Loucy (cell line): ENCODE measurements around the gene CUL9.

Experiments used
- H2AFZ ChIP-seq: fragments of 200-600 bp; sonication (generic); 2 replicates; pipeline ENCODE4 v1.6.0; 2016; ENCODE audit warnings: antibody characterized with exemption, mild to moderate bottlenecking, low read length, moderate library complexity
- H3F3A ChIP-seq: fragments of 200-600 bp; 2 replicates; pipeline ENCODE4 v1.6.0; 2016; ENCODE audit warnings: antibody characterized with exemption, low read depth, mild to moderate bottlenecking
- H3K27me3 ChIP-seq: fragments of 200-600 bp; sonication (generic); 2 replicates; pipeline ENCODE4 v1.6.1; 2014; ENCODE audit warnings: low read length, mild to moderate bottlenecking; ENCODE audit not compliant: insufficient read depth, poor library complexity, severe bottlenecking
- H3K36me3 ChIP-seq: fragments of 200-600 bp; sonication (generic); 2 replicates; pipeline ENCODE4 v1.6.1; 2016; ENCODE audit warnings: low read length; ENCODE audit not compliant: insufficient read depth
- H3K4me1 ChIP-seq: fragments of 200-600 bp; sonication (generic); 2 replicates; pipeline ENCODE4 v1.5.1; 2014; ENCODE audit warnings: low read length, mild to moderate bottlenecking; ENCODE audit not compliant: insufficient read depth, poor library complexity, severe bottlenecking
- H3K4me2 ChIP-seq: fragments of 200-600 bp; sonication (generic); 2 replicates; pipeline ENCODE4 v1.6.0; 2014; ENCODE audit warnings: antibody characterized with exemption, low read length, low read depth, mild to moderate bottlenecking; ENCODE audit not compliant: poor library complexity, severe bottlenecking
- H3K4me3 ChIP-seq: fragments of 200-600 bp; sonication (generic); 2 replicates; pipeline ENCODE4 v1.5.1; 2014; ENCODE audit warnings: low read length, mild to moderate bottlenecking, mixed read lengths; ENCODE audit not compliant: poor library complexity, severe bottlenecking
- H3K79me2 ChIP-seq: fragments of 200-600 bp; sonication (generic); 2 replicates; pipeline ENCODE4 v1.6.1; 2014; ENCODE audit warnings: low read length; ENCODE audit not compliant: insufficient read depth
- H3K9ac ChIP-seq: fragments of 200-600 bp; sonication (generic); 2 replicates; pipeline ENCODE4 v1.6.0; 2014; ENCODE audit warnings: mild to moderate bottlenecking, low read depth, low read length, moderate library complexity; ENCODE audit not compliant: poor library complexity, severe bottlenecking
- H3K9me2 ChIP-seq: fragments of 200-600 bp; sonication (generic); replicated peaks from 2 replicates; pipeline ENCODE4 v1.6.1; 2016; ENCODE audit warnings: low read depth, low read length, mixed read lengths
- H3K9me3 ChIP-seq: fragments of 200-600 bp; sonication (generic); 2 replicates; pipeline ENCODE4 v1.6.1; 2014; ENCODE audit warnings: mild to moderate bottlenecking, antibody characterized with exemption, low read length, low read depth; ENCODE audit not compliant: insufficient read depth
- H4K20me1 ChIP-seq: fragments of 200-600 bp; sonication (generic); 2 replicates; pipeline ENCODE4 v1.6.0; 2014; ENCODE audit warnings: antibody characterized with exemption, low read length, mild to moderate bottlenecking; ENCODE audit not compliant: insufficient read depth, poor library complexity, severe bottlenecking
- EZH2phosphoT487 ChIP-seq: fragments of 200-600 bp; IDR thresholded peaks from 2 replicates; pipeline ENCODE4 v1.6.1; 2018; ENCODE audit warnings: antibody characterized with exemption, mild to moderate bottlenecking, moderate library complexity, borderline replicate concordance
- TF ChIP-seq, protein P1 (sequence below): fragments of 200-600 bp; sonication (generic); conservative IDR thresholded peaks from 2 replicates; pipeline ENCODE4 v1.5.1; 2014; ENCODE audit warnings: mild to moderate bottlenecking, antibody characterized with exemption, low read length

The CUL9 gene

DNA sequence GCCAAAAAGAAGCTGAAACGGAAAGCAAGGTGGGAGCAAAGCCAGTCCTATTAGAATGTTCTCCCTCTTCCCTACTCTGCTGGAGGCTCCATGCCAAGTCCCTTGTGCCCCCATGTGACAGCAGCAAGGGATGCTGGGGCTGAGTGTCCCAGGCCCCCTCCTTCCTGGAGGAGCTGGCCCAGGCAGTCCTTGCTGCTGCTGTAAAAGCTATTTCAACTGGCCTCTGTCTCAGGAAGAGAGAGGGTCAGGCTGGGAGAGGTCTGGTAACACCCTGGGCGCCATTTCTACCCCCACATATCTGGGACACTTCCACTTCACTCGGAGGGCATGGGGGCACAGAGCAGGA is 86.3 kb downstream of the CUL9 start:
- Histone ChIP-seq H3K4me1 (no peaks in the 10 kb centered on the region), H4K20me1 (no peaks in the 10 kb centered on the region), H3K4me3 (no peak overlapping the region), H3F3A (no peaks in the 10 kb centered on the region), H3K9ac (no peak overlapping the region), H3K9me2 (no peaks in the 10 kb centered on the region), H3K36me3 (no peaks in the 10 kb centered on the region), H3K27me3 (no peaks in the 10 kb centered on the region), H3K4me2 (no peak overlapping the region), H3K79me2 (no peaks in the 10 kb centered on the region), H3K9me3 (no peaks in the 10 kb centered on the region), H2AFZ (peak overlapping the region; percentile 12; the same call in 1 of the 2 replicates)
- TF ChIP-seq, protein P1, sequence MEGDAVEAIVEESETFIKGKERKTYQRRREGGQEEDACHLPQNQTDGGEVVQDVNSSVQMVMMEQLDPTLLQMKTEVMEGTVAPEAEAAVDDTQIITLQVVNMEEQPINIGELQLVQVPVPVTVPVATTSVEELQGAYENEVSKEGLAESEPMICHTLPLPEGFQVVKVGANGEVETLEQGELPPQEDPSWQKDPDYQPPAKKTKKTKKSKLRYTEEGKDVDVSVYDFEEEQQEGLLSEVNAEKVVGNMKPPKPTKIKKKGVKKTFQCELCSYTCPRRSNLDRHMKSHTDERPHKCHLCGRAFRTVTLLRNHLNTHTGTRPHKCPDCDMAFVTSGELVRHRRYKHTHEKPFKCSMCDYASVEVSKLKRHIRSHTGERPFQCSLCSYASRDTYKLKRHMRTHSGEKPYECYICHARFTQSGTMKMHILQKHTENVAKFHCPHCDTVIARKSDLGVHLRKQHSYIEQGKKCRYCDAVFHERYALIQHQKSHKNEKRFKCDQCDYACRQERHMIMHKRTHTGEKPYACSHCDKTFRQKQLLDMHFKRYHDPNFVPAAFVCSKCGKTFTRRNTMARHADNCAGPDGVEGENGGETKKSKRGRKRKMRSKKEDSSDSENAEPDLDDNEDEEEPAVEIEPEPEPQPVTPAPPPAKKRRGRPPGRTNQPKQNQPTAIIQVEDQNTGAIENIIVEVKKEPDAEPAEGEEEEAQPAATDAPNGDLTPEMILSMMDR, result no peak
- TF ChIP-seq EZH2phosphoT487, result no peak

DNA sequence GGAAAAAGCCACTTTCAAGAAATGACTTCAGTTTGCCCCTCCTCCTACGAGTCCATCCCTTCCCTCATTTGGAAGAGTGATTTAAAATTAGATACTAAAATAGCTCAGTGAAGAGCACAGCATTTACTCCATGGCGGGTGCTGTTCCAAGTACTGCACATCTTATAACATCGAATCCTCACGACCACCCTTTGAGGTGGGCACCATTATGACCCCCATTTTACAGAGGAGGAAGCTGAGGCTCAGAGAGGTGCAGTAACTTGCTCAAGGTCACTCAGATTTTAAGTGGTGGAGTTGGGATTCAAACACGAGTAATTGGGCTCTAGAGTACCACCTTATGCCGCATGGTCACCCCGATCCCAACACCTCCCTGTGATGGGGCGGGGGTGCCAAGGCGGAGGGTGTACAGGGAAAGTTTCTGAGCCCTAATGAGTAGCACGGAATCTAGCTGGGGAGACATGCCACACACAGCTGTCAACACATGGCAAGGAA is 86.8 kb downstream of the CUL9 start:
- Histone ChIP-seq H3K27me3 (no peaks in the 10 kb centered on the region), H3K36me3 (no peaks in the 10 kb centered on the region), H3K4me2 (no peak overlapping the region), H3K4me1 (no peaks in the 10 kb centered on the region), H3K79me2 (no peaks in the 10 kb centered on the region), H2AFZ (0 out of 2 replicates have a peak overlapping the region, but pooled peaks have one; percentile 12), H3K9me2 (no peaks in the 10 kb centered on the region), H3K4me3 (no peak overlapping the region), H3K9me3 (no peaks in the 10 kb centered on the region), H4K20me1 (no peaks in the 10 kb centered on the region), H3F3A (no peaks in the 10 kb centered on the region), H3K9ac (no peak overlapping the region)
- TF ChIP-seq, protein P1, result no peak
- no peak for TF ChIP-seq EZH2phosphoT487

DNA sequence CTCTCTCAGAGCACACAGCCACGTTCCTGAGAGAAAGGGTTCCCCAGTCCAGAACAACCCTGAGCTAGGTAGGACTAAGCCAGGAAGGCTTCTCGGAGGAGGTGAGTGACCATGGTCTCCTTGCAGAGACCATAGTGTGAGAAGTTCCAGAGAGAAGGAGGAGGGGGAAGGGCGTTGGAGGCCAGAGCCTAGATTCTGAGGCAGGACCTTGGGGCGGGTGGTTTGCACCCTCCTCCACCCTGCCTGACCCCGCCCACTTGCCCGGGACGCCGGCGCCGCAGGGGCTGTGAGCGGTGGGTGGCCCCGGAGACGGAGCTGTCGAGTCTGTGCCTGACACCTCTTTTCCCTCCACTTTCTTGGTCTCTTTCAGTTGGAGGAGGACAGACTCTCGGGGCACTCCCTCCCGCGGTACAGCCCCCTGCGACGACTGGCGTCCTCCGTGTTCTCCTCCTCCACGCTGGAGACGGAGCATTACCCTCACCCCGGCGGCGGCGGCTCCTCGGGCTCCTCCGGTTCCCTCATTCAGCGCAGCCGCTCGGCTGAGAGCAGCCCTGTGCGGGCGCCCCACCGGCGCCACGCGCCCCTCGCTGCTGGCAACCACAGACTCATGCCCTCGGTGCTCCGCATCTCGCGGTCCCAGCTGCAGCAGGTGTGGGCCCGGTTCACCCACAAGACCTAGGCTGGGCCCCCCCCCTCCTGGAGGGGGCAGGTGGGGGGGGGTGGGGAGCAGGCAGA is 87.4 kb downstream of the CUL9 start:
- H3K9me3 ChIP-seq, result no peaks in the 10 kb centered on the region
- H3K36me3 ChIP-seq, result no peaks in the 10 kb centered on the region
- H3F3A ChIP-seq, result no peaks in the 10 kb centered on the region
- peak overlapping the region; percentile 23 for H3K4me3 ChIP-seq
- no peaks in the 10 kb centered on the region for H3K27me3 ChIP-seq
- H3K79me2 ChIP-seq, result no peaks in the 10 kb centered on the region
- no peaks in the 10 kb centered on the region for H4K20me1 ChIP-seq
- TF ChIP-seq, protein P1, result no peak
- H3K4me1 ChIP-seq, result no peaks in the 10 kb centered on the region
- no peaks in the 10 kb centered on the region for H3K9me2 ChIP-seq
- H3K9ac ChIP-seq, result no peak overlapping the region
- H2AFZ ChIP-seq, result peak overlapping the region; percentile 58; the same call in 1 of the 2 replicates
- H3K4me2 ChIP-seq, result peak overlapping the region; percentile 26
